ENCODE data around the gene COA3. TPM values are rescaled to one million over a fixed set of nuclear protein-coding genes. Genes with fewer than 3 reads are reported as not detected.

COA3 gene
- total RNA-seq, 2 experiments from 2014 or later = 43.7 to 48.2 TPM

- no peak overlapping the region for H3K4me3 Mint-ChIP-seq
- peaks cover 5% of the 10 kb centered on the region for H3K27me3 Mint-ChIP-seq
- no peak overlapping the region for H3K27ac Mint-ChIP-seq
- H3K9me3 Mint-ChIP-seq (ENCODE audit: low read depth) = no peaks in the 10 kb centered on the region
- CTCF ChIA-PET = interaction anchor here (1.3 kb wide), 2 partner anchors 13 to 15 kb away, joined by 3 read pairs; no protein-coding TSS in a partner anchor
- DNase-seq (no peak), ATAC-seq (no peak)
- H3K4me1 Mint-ChIP-seq = no peaks in the 10 kb centered on the region
- peaks cover 10% of the 10 kb centered on the region for H3K36me3 Mint-ChIP-seq
Measured at GRCh38 chr17:42804918-42805367, 6.4 kb upstream of the COA3 start.

- no peaks in the 10 kb centered on the region for H3K9me3 Mint-ChIP-seq (ENCODE audit: low read depth)
- peaks cover 6% of the 10 kb centered on the region for H3K36me3 Mint-ChIP-seq
- ATAC-seq (no peak), DNase-seq (no peak)
- CTCF ChIA-PET = interaction anchor here (1.1 to 2.3 kb wide), 4 partner anchors 17 to 310 kb away, joined by 3 to 7 read pairs (median 6); partner anchors contain the start of gene BECN1
- H3K27me3 Mint-ChIP-seq = peaks cover 7% of the 10 kb centered on the region
- H3K4me1 Mint-ChIP-seq = peaks cover 7% of the 10 kb centered on the region
- no peak overlapping the region for H3K4me3 Mint-ChIP-seq
- no peak overlapping the region for H3K27ac Mint-ChIP-seq
Measured at GRCh38 chr17:42803074-42803883, 4.8 kb upstream of the COA3 start.

- no peak for ATAC-seq
- peaks cover 2% of the 10 kb centered on the region for H3K36me3 Mint-ChIP-seq
- peaks cover 7% of the 10 kb centered on the region for H3K27me3 Mint-ChIP-seq
- H3K4me1 Mint-ChIP-seq = peaks cover 19% of the 10 kb centered on the region
- H3K4me3 Mint-ChIP-seq = peak overlapping the region; percentile 94
- CTCF ChIA-PET = interaction anchor here (0.6 to 1.8 kb wide), 4 partner anchors 22 to 179 kb away, joined by 3 to 6 read pairs (median 4); partner anchors contain the start of gene BECN1
- DNase-seq = no peak
- no peaks in the 10 kb centered on the region for H3K9me3 Mint-ChIP-seq (ENCODE audit: low read depth)
- peak overlapping the region; percentile 75 for H3K27ac Mint-ChIP-seq
Measured at GRCh38 chr17:42798011-42798382, 507 bp downstream of the COA3 start.

- ATAC-seq (no peak), DNase-seq (no peak)
- Mint-ChIP-seq H3K27me3 (peaks cover 7% of the 10 kb centered on the region), H3K27ac (no peak overlapping the region), H3K4me3 (peak overlapping the region; percentile 94), H3K4me1 (peaks cover 19% of the 10 kb centered on the region), H3K36me3 (peaks cover 2% of the 10 kb centered on the region), H3K9me3 (ENCODE audit: low read depth) (no peaks in the 10 kb centered on the region)
- CTCF ChIA-PET = interaction anchor here (1.8 kb wide), 1 partner anchor 34 kb away, joined by 5 read pairs; no protein-coding TSS in a partner anchor
Measured at GRCh38 chr17:42797067-42798007, 1.2 kb downstream of the COA3 start.

GRCh38 chr17:42796066-42796758, 2.3 kb downstream of the COA3 start:
- peaks cover 19% of the 10 kb centered on the region for H3K4me1 Mint-ChIP-seq
- CTCF ChIA-PET = interaction anchor here (1.7 kb wide), 1 partner anchor 16 kb away, joined by 3 read pairs; the partner anchor contains the start of gene WNK4
- peaks cover 2% of the 10 kb centered on the region for H3K27me3 Mint-ChIP-seq
- peaks cover 2% of the 10 kb centered on the region for H3K36me3 Mint-ChIP-seq
- DNase-seq (no peak), ATAC-seq (no peak)
- H3K4me3 Mint-ChIP-seq = no peak overlapping the region
- no peak overlapping the region for H3K27ac Mint-ChIP-seq
- no peaks in the 10 kb centered on the region for H3K9me3 Mint-ChIP-seq (ENCODE audit: low read depth)

GRCh38 chr17:42795465-42795864, 3.0 kb downstream of the COA3 start:
- Mint-ChIP-seq H3K27me3 (peaks cover 5% of the 10 kb centered on the region), H3K9me3 (ENCODE audit: low read depth) (no peaks in the 10 kb centered on the region), H3K27ac (no peak overlapping the region)

GRCh38 chr17:42795061-42795460, 3.4 kb downstream of the COA3 start:
- Mint-ChIP-seq H3K4me1 (peaks cover 19% of the 10 kb centered on the region), H3K27ac (no peak overlapping the region), H3K27me3 (peaks cover 9% of the 10 kb centered on the region), H3K9me3 (ENCODE audit: low read depth) (no peaks in the 10 kb centered on the region), H3K36me3 (peaks cover 2% of the 10 kb centered on the region), H3K4me3 (no peak overlapping the region)
- no peak for ATAC-seq
- DNase-seq = no peak
- CTCF ChIA-PET = interaction anchor here (1.7 kb wide), 1 partner anchor 15 kb away, joined by 3 read pairs; the partner anchor contains the start of gene WNK4

More at GRCh38 chr17:42795465-42795864, 3.0 kb downstream of the COA3 start:
- DNase-seq (no peak), ATAC-seq (no peak)
- CTCF ChIA-PET = interaction anchor here (1.7 kb wide), 1 partner anchor 15 kb away, joined by 3 read pairs; the partner anchor contains the start of gene WNK4
- H3K4me1 Mint-ChIP-seq = peaks cover 19% of the 10 kb centered on the region
- no peak overlapping the region for H3K4me3 Mint-ChIP-seq
- H3K36me3 Mint-ChIP-seq = peaks cover 2% of the 10 kb centered on the region

- Mint-ChIP-seq H3K27me3 (peaks cover 20% of the 10 kb centered on the region), H3K4me3 (no peak overlapping the region), H3K27ac (no peak overlapping the region), H3K9me3 (ENCODE audit: low read depth) (no peaks in the 10 kb centered on the region), H3K36me3 (no peaks in the 10 kb centered on the region), H3K4me1 (peaks cover 7% of the 10 kb centered on the region)
- ATAC-seq = no peak
- no peak for DNase-seq
- CTCF ChIA-PET = interaction anchor here (0.6 to 2.0 kb wide), 2 partner anchors 29 to 191 kb away, joined by 3 to 5 read pairs; no protein-coding TSS in a partner anchor
Measured at GRCh38 chr17:42792545-42792944, 6.0 kb downstream of the COA3 start.

GRCh38 chr17:42791948-42792347, 6.6 kb downstream of the COA3 start:
- H3K27ac Mint-ChIP-seq = no peak overlapping the region
- CTCF ChIA-PET = interaction anchor here (1.0 kb wide), 1 partner anchor 28 kb away, joined by 3 read pairs; no protein-coding TSS in a partner anchor
- no peak overlapping the region for H3K4me3 Mint-ChIP-seq
- no peaks in the 10 kb centered on the region for H3K36me3 Mint-ChIP-seq
- H3K27me3 Mint-ChIP-seq = peaks cover 26% of the 10 kb centered on the region
- ATAC-seq = no peak
- DNase-seq = no peak
- peaks cover 3% of the 10 kb centered on the region for H3K4me1 Mint-ChIP-seq
- no peaks in the 10 kb centered on the region for H3K9me3 Mint-ChIP-seq (ENCODE audit: low read depth)

GRCh38 chr17:42787266-42787665, 11.2 kb downstream of the COA3 start:
- ATAC-seq = no peak
- Mint-ChIP-seq H3K4me1 (peaks cover 16% of the 10 kb centered on the region), H3K9me3 (ENCODE audit: low read depth) (no peaks in the 10 kb centered on the region), H3K27me3 (peaks cover 72% of the 10 kb centered on the region), H3K27ac (no peak overlapping the region), H3K36me3 (peaks cover 5% of the 10 kb centered on the region), H3K4me3 (no peak overlapping the region)
- CTCF ChIA-PET = no interaction called here
- DNase-seq = no peak

- H3K4me3 Mint-ChIP-seq = no peak overlapping the region
- no peak for ATAC-seq
- CTCF ChIA-PET = no interaction called here
- DNase-seq = no peak
- peaks cover 20% of the 10 kb centered on the region for H3K4me1 Mint-ChIP-seq
- no peaks in the 10 kb centered on the region for H3K9me3 Mint-ChIP-seq (ENCODE audit: low read depth)
- no peak overlapping the region for H3K27ac Mint-ChIP-seq
- peaks cover 78% of the 10 kb centered on the region for H3K27me3 Mint-ChIP-seq
- peaks cover 7% of the 10 kb centered on the region for H3K36me3 Mint-ChIP-seq
Measured at GRCh38 chr17:42784811-42785592, 13.5 kb downstream of the COA3 start.

- peaks cover 75% of the 10 kb centered on the region for H3K27me3 Mint-ChIP-seq
Measured at GRCh38 chr17:42784409-42784808, 14.1 kb downstream of the COA3 start.

More at GRCh38 chr17:42784409-42784808, 14.1 kb downstream of the COA3 start:
- no peak overlapping the region for H3K27ac Mint-ChIP-seq
- H3K4me1 Mint-ChIP-seq = peaks cover 23% of the 10 kb centered on the region
- ATAC-seq = no peak
- no peak for DNase-seq
- CTCF ChIA-PET = no interaction called here
- peaks cover 12% of the 10 kb centered on the region for H3K36me3 Mint-ChIP-seq
- H3K9me3 Mint-ChIP-seq (ENCODE audit: low read depth) = no peaks in the 10 kb centered on the region
- no peak overlapping the region for H3K4me3 Mint-ChIP-seq
